Endothelial cell (in vitro differentiated cells): ENCODE data around the gene AFAP1L1. TPM values are rescaled to one million over a fixed set of nuclear protein-coding genes. Genes with fewer than 3 reads are reported as not detected.
A peak's percentile ranks its signal among the peaks of the same experiment; 100 is the strongest.

Source experiments
- DNase-seq: peaks from one replicate; pipeline ENCODE4 v3.0.0; 2021; ENCODE audit warnings: low spot score
- H3K27ac Mint-ChIP-seq: one replicate; pipeline ENCODE4 v1.8.0; 2021; ENCODE audit warnings: mixed read lengths, inconsistent platforms; ENCODE audit not compliant: unreplicated experiment
- H3K27me3 Mint-ChIP-seq: one replicate; pipeline ENCODE4 v1.8.0; 2021; ENCODE audit warnings: mild to moderate bottlenecking, moderate library complexity, mixed read lengths, inconsistent platforms; ENCODE audit not compliant: unreplicated experiment
- H3K36me3 Mint-ChIP-seq: one replicate; pipeline ENCODE4 v1.8.0; 2021; ENCODE audit warnings: mild to moderate bottlenecking, low read depth, mixed read lengths, inconsistent platforms; ENCODE audit not compliant: unreplicated experiment
- H3K4me1 Mint-ChIP-seq: one replicate; pipeline ENCODE4 v1.8.0; 2021; ENCODE audit warnings: mild to moderate bottlenecking, mixed read lengths, inconsistent platforms; ENCODE audit not compliant: unreplicated experiment
- H3K4me3 Mint-ChIP-seq: one replicate; pipeline ENCODE4 v1.8.0; 2021; ENCODE audit warnings: mild to moderate bottlenecking, mixed read lengths, inconsistent platforms; ENCODE audit not compliant: unreplicated experiment
- H3K9me3 Mint-ChIP-seq: one replicate; pipeline ENCODE4 v1.8.0; 2021; ENCODE audit warnings: mixed read lengths, inconsistent platforms; ENCODE audit not compliant: unreplicated experiment
- total RNA-seq: library from RNA; stranded (reverse); fragmentation: NEBNext Ultra II Directional; extraction: Animal tissue kit (Norgen Biotek cat#: 25700); gene quantifications from one replicate; pipeline ENCODE4 v1.2.1, GENCODE V29; 2021; ENCODE audit not compliant: unreplicated experiment
- TF ChIP-seq, protein P1 (sequence below): fragments of 200-600 bp; sonication (generic); IDR thresholded peaks from one replicate; pipeline ENCODE4 v1.5.0; 2021; ENCODE audit warnings: antibody characterized with exemption; ENCODE audit not compliant: unreplicated experiment

The AFAP1L1 gene
- total RNA-seq, 1 donor from 2014 or later, result 393 TPM

DNA sequence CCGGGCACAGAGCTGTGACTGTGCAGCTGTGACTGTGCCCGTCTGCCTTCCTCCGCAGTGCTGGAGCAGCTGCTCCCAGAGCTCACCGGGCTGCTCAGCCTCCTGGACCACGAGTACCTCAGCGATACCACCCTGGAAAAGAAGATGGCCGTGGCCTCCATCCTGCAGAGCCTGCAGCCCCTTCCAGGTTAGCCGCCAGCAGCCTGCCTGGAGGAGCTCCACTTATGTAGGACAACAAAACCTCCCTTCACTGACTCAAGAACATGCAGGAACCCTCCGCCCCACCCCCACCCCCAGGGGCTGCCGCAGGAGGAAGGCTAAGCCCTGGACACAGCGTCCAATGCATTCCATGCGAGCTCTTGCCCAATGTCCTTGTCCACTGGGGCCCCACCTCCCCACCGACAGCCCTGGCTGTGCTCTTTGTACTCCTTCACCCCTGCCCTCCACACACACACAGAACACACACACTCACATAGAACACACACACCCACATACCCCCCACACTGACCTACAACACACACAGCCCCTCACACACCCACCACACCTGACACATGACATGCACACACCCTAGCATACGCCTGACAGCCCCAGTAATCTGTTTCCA is 27.9 kb downstream of the AFAP1L1 start:
- Mint-ChIP-seq H3K27me3 (peaks cover 12% of the 10 kb centered on the region), H3K36me3 (peaks cover 40% of the 10 kb centered on the region), H3K9me3 (no peaks in the 10 kb centered on the region), H3K27ac (peak overlapping the region; percentile 98), H3K4me3 (peak overlapping the region; percentile 86), H3K4me1 (peaks cover 84% of the 10 kb centered on the region)
- DNase-seq, result no peak
- TF ChIP-seq, protein P1, sequence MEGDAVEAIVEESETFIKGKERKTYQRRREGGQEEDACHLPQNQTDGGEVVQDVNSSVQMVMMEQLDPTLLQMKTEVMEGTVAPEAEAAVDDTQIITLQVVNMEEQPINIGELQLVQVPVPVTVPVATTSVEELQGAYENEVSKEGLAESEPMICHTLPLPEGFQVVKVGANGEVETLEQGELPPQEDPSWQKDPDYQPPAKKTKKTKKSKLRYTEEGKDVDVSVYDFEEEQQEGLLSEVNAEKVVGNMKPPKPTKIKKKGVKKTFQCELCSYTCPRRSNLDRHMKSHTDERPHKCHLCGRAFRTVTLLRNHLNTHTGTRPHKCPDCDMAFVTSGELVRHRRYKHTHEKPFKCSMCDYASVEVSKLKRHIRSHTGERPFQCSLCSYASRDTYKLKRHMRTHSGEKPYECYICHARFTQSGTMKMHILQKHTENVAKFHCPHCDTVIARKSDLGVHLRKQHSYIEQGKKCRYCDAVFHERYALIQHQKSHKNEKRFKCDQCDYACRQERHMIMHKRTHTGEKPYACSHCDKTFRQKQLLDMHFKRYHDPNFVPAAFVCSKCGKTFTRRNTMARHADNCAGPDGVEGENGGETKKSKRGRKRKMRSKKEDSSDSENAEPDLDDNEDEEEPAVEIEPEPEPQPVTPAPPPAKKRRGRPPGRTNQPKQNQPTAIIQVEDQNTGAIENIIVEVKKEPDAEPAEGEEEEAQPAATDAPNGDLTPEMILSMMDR, result no peak

DNA sequence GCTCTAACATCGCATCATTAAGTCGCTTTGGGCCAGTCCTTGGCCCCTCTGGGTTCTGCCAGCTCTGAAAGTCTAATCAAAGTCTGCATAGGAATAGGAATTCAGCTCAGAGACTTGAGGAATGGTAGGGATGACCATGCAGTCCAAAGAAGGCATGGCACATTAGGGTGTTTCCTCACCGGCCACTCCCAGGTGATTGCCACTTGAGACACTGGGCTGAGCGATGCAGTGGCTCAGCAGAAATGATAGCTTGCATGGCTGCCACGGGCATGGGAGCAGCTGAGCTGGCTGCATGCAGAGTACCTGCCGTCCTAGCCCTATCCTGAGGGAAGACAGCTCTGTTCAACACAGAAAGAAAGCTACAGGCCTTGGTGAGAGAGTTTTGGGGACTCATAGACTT is 28.8 kb downstream of the AFAP1L1 start:
- DNase-seq, result no peak
- peak overlapping the region; percentile 98 for H3K27ac Mint-ChIP-seq
- H3K36me3 Mint-ChIP-seq, result peaks cover 48% of the 10 kb centered on the region
- no peak overlapping the region for H3K4me3 Mint-ChIP-seq
- no peaks in the 10 kb centered on the region for H3K9me3 Mint-ChIP-seq
- TF ChIP-seq, protein P1, result no peak
- H3K27me3 Mint-ChIP-seq, result peaks cover 12% of the 10 kb centered on the region
- H3K4me1 Mint-ChIP-seq, result peaks cover 85% of the 10 kb centered on the region

DNA sequence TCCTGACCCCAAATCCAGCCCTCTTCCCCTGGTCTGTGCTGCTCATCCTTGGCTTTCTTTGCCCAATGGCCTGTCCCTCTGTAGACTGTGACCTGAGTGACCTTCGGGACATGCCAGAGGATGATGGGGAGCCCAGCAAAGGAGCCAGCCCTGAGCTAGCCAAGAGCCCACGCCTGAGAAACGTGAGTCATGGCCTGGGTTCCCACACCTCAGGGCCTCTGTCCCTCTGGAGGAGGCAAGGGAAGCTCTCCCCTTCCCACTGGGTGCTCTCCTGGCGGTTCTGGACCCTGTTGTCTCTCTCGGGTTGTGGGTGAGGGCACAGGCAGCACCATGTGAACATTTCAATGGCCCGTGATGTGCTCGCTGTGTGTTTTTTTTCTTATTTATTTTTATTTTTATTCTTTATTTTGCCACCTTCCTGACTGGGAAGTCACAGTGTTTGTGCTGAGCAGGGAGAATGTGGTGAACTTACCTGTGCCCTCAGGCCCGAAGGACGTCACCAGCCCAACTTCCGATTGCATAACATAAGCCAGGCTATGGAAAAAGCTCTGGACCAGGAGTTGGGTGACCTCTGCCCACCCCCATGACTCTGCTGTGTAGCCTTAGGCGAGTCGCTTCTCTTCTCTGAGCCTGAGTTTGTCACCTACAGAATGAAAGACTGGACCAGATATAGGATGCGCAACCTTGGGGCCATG is 29.5 kb downstream of the AFAP1L1 start:
- TF ChIP-seq, protein P1, result no peak
- Mint-ChIP-seq H3K27me3 (peaks cover 15% of the 10 kb centered on the region), H3K27ac (peak overlapping the region; percentile 42), H3K36me3 (peaks cover 54% of the 10 kb centered on the region), H3K4me3 (peak overlapping the region; percentile 56), H3K9me3 (no peaks in the 10 kb centered on the region), H3K4me1 (peaks cover 83% of the 10 kb centered on the region)
- no peak for DNase-seq

DNA sequence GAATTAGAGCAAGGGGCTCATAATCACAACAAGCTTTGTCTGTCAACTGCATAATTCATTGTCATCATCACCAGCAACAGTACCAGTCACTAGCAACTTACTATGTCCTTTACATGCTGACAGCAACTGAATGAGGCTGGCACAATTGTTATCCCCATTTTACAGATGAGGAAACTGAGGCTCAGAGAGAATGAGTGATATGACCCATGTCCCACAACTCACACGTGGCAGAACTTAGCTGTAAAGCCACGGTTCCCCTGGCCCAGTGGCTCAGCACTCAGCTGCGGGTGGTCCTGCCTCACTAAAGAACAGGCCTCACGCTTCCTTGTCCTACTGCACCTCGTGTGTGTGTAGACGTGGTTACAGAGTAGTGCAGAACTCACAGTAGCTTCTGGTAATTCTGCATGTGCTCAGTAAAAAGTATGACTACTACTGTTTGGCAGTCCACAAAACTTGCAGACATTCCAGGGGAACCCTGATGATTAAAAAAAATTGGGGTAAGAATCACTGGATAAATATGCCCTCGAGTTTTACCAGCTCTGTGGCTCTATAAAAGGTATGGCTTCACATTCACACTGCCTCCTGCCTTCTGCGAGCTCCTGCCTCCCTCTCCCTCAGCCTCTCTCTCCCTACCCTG is 30.2 kb downstream of the AFAP1L1 start:
- TF ChIP-seq, protein P1, result no peak
- peaks cover 53% of the 10 kb centered on the region for H3K36me3 Mint-ChIP-seq
- H3K9me3 Mint-ChIP-seq, result no peaks in the 10 kb centered on the region
- peak overlapping the region; percentile 61 for H3K27ac Mint-ChIP-seq
- DNase-seq, result no peak
- peaks cover 80% of the 10 kb centered on the region for H3K4me1 Mint-ChIP-seq
- H3K4me3 Mint-ChIP-seq, result peak overlapping the region; percentile 56
- peaks cover 18% of the 10 kb centered on the region for H3K27me3 Mint-ChIP-seq

DNA sequence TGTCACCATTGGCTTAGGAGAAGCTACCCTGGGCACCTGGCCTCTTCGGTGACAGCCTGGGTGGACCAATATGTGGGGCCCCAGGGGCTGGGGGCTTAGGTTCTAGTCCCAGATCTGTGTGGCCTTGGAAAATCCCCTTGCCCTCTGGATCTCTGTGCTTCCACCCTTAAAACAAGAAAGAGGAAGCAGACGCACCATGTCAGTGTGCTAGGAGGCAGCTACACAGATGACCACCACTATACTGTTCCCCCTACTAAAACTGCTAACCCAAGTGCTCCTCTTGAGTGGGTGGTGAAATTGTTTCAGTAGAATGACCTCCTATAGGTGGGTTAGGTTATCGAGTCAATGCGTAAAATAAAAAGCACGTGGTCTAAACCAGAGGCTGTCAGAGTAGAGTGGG is 31.0 kb downstream of the AFAP1L1 start:
- Mint-ChIP-seq H3K36me3 (peaks cover 60% of the 10 kb centered on the region), H3K4me1 (peaks cover 74% of the 10 kb centered on the region), H3K9me3 (no peaks in the 10 kb centered on the region), H3K4me3 (no peak overlapping the region), H3K27ac (no peak overlapping the region), H3K27me3 (peaks cover 18% of the 10 kb centered on the region)
- TF ChIP-seq, protein P1, result no peak
- DNase-seq, result no peak
